ENCODE results near the gene TMEM273.

TMEM273 gene

DNA sequence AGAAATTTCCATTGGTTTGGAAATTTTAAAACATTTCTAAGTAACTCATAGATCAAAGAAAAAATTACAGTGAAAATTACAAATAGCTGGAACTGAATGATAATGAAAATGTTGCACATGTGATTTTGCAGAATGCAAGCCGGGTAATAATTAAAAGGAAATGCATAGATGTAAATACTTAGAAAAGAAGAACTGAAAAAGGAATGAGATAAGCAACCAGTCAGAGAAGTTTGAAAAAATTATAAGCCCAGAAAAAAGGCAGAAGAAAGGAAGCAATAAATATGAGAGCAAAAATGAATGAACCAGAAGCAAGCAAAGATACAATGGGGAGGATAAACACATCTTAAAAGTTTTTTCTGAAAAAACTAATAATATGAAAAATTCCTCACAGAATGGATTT lies 3.2 kb upstream of the TMEM273 start:
- no peak for TF ChIP-seq CREB1 (IDR thresholded peaks at IDR 0.05; ENCODE audit: low read depth)

DNA sequence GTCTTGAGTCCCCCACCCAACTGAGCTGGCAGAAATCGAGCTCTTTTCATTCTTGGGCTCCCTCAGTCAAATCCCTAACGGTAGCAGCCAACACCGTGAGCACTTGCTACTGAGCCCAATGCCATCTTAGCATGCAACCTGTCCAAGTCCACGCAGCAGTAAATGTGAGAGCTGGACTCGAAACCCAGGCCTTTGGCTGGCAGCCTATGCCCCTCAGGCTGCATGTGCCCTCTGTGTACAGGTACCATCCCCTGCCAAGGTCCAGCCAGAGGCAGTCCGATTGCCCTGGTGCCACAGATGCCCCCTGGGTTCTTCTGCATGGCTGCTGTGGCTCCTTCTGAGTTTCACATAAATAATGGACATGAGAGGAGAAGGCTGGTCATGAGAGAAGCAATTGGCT lies 1.2 kb upstream of the TMEM273 start:
- no peak for TF ChIP-seq TEAD4 (IDR thresholded peaks at IDR 0.05)
- no peak for TF ChIP-seq EGR1 (IDR thresholded peaks at IDR 0.05)
- no peak for TF ChIP-seq YY1 (IDR thresholded peaks at IDR 0.05; ENCODE audit: low read depth)
- TF ChIP-seq TAF1 (IDR thresholded peaks at IDR 0.05; ENCODE audit: low read depth) = no peak
- no peak for TF ChIP-seq FOXM1 (IDR thresholded peaks at IDR 0.05; ENCODE audit: borderline replicate concordance, low read depth)
- TF ChIP-seq RAD21 (IDR thresholded peaks at IDR 0.05; ENCODE audit: low read depth) = no peak
- TF ChIP-seq CREB1 (IDR thresholded peaks at IDR 0.05; ENCODE audit: low read depth) = no peak
- TF ChIP-seq TCF12 (IDR thresholded peaks at IDR 0.05; ENCODE audit: low read depth) = no peak
- TF ChIP-seq, protein P1, sequence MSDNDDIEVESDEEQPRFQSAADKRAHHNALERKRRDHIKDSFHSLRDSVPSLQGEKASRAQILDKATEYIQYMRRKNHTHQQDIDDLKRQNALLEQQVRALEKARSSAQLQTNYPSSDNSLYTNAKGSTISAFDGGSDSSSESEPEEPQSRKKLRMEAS (IDR thresholded peaks at IDR 0.05) = no peak
- TF ChIP-seq, protein P2, sequence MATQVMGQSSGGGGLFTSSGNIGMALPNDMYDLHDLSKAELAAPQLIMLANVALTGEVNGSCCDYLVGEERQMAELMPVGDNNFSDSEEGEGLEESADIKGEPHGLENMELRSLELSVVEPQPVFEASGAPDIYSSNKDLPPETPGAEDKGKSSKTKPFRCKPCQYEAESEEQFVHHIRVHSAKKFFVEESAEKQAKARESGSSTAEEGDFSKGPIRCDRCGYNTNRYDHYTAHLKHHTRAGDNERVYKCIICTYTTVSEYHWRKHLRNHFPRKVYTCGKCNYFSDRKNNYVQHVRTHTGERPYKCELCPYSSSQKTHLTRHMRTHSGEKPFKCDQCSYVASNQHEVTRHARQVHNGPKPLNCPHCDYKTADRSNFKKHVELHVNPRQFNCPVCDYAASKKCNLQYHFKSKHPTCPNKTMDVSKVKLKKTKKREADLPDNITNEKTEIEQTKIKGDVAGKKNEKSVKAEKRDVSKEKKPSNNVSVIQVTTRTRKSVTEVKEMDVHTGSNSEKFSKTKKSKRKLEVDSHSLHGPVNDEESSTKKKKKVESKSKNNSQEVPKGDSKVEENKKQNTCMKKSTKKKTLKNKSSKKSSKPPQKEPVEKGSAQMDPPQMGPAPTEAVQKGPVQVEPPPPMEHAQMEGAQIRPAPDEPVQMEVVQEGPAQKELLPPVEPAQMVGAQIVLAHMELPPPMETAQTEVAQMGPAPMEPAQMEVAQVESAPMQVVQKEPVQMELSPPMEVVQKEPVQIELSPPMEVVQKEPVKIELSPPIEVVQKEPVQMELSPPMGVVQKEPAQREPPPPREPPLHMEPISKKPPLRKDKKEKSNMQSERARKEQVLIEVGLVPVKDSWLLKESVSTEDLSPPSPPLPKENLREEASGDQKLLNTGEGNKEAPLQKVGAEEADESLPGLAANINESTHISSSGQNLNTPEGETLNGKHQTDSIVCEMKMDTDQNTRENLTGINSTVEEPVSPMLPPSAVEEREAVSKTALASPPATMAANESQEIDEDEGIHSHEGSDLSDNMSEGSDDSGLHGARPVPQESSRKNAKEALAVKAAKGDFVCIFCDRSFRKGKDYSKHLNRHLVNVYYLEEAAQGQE (IDR thresholded peaks at IDR 0.05; ENCODE audit: low read depth) = no peak

DNA sequence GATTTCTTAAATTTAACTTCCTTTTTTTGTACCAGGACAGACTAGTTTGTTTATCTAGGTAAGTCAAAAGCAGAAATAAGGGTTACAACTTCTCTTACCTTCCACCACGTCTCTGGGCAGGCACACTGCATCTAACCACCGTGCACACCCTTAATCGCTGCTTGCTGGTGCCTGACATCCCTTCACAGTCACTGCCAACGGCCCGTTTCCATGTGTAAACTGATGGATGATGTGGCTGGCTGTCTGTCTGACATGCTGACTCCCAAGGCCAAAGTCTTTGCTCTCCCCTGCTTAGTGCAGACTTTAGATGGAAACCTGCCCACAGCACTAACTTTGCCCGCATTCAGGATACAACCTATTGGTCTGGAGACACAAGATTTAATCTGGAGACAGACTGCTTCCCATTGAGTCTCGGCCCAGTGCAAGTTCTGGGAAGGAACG lies 1.1 kb downstream of the TMEM273 start:
- TF ChIP-seq NFIC (IDR thresholded peaks at IDR 0.05) = no peak
- no peak for TF ChIP-seq CEBPB (IDR thresholded peaks at IDR 0.05)
- no peak for TF ChIP-seq TCF12 (IDR thresholded peaks at IDR 0.05; ENCODE audit: low read depth)
- TF ChIP-seq, protein P2 (IDR thresholded peaks at IDR 0.05; ENCODE audit: low read depth) = no peak
- TF ChIP-seq CREB1 (IDR thresholded peaks at IDR 0.05; ENCODE audit: low read depth) = no peak
- TF ChIP-seq TAF1 (IDR thresholded peaks at IDR 0.05; ENCODE audit: low read depth) = no peak
- TF ChIP-seq, protein P3, sequence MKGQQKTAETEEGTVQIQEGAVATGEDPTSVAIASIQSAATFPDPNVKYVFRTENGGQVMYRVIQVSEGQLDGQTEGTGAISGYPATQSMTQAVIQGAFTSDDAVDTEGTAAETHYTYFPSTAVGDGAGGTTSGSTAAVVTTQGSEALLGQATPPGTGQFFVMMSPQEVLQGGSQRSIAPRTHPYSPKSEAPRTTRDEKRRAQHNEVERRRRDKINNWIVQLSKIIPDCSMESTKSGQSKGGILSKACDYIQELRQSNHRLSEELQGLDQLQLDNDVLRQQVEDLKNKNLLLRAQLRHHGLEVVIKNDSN (IDR thresholded peaks at IDR 0.05) = no peak
- no peak for TF ChIP-seq TEAD4 (IDR thresholded peaks at IDR 0.05)
- TF ChIP-seq RAD21 (IDR thresholded peaks at IDR 0.05; ENCODE audit: low read depth) = no peak
- no peak for TF ChIP-seq EP300 (IDR thresholded peaks at IDR 0.05; ENCODE audit: borderline replicate concordance)

DNA sequence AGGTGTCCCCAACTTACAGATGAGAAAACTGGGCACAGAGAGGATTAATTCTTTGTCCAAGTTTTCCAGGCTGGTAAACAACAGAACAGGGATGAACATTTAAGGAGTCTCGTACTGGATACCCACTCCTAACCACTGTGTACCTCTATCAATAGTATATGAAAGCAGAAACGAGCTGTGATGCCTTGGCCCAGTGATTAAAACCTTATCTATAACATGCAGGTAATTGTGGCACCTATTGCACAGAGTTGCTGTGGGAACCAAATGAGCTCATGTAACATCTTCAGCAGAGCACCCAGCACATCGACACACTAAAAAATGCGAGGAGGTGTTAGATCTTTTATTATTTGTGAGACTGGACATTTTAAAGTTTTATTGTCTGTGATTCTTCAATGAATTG lies 1.6 kb downstream of the TMEM273 start:
- no peak for TF ChIP-seq EP300 (IDR thresholded peaks at IDR 0.05; ENCODE audit: borderline replicate concordance)
- no peak for TF ChIP-seq TAF1 (IDR thresholded peaks at IDR 0.05; ENCODE audit: low read depth)
- TF ChIP-seq, protein P2 (IDR thresholded peaks at IDR 0.05; ENCODE audit: low read depth) = no peak
- TF ChIP-seq, protein P3 (IDR thresholded peaks at IDR 0.05) = no peak
- TF ChIP-seq ZBTB7A (IDR thresholded peaks at IDR 0.05; ENCODE audit: low read depth) = no peak
- no peak for TF ChIP-seq CREB1 (IDR thresholded peaks at IDR 0.05; ENCODE audit: low read depth)
- TF ChIP-seq RAD21 (IDR thresholded peaks at IDR 0.05; ENCODE audit: low read depth) = no peak

DNA sequence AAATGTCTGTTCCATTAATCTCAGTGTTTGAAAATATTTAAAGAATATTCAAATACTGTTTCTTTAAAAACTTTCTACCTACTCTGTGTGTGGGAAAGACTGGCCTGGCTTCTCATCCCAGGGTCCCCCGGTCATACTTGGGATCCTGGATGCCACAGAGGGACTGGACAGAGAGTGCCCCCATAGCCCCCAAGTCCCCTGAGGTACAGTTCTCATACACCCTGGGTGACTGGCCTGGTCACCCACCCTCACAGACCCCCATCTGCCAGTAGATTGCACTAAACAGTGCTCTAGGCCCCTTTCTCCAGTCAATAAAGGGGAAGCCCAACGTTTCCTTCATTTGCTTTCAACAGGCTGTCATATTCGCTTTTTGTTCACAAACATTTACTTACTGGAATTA lies 3.0 kb downstream of the TMEM273 start:
- TF ChIP-seq CREB1 (IDR thresholded peaks at IDR 0.05; ENCODE audit: low read depth) (no peak), TEAD4 (IDR thresholded peaks at IDR 0.05) (no peak), CEBPB (IDR thresholded peaks at IDR 0.05) (no peak), EGR1 (IDR thresholded peaks at IDR 0.05) (no peak), YY1 (IDR thresholded peaks at IDR 0.05; ENCODE audit: low read depth) (no peak), TCF12 (IDR thresholded peaks at IDR 0.05; ENCODE audit: low read depth) (no peak), NFIC (IDR thresholded peaks at IDR 0.05) (no peak), ZBTB7A (IDR thresholded peaks at IDR 0.05; ENCODE audit: low read depth) (no peak), EP300 (IDR thresholded peaks at IDR 0.05; ENCODE audit: borderline replicate concordance) (no peak)
- TF ChIP-seq, protein P1 (IDR thresholded peaks at IDR 0.05) = no peak
- TF ChIP-seq, protein P3 (IDR thresholded peaks at IDR 0.05) = no peak
